ENCODE measurements around the gene ANGPTL8.

ANGPTL8 gene

GRCh38 chr19:11264452-11265176 lies 25.2 kb downstream of the ANGPTL8 start:
- no peak for DNase-seq

- no peak for DNase-seq
These were observed 25.9 kb downstream of the ANGPTL8 start for GRCh38 chr19:11265177-11265784.

GRCh38 chr19:11265785-11266236 lies 26.4 kb downstream of the ANGPTL8 start:
- DNase-seq = no peak

- no peak for DNase-seq
These were observed 28.1 kb downstream of the ANGPTL8 start for GRCh38 chr19:11267316-11268085.

GRCh38 chr19:11268783-11269267 lies 29.4 kb downstream of the ANGPTL8 start:
- DNase-seq = no peak

GRCh38 chr19:11269408-11269807 lies 30.0 kb downstream of the ANGPTL8 start:
- no peak for DNase-seq

- no peak for DNase-seq
These were observed 33.9 kb downstream of the ANGPTL8 start for GRCh38 chr19:11273296-11273695.

GRCh38 chr19:11273989-11274388 lies 34.6 kb downstream of the ANGPTL8 start:
- DNase-seq = no peak

- no peak for DNase-seq
These were observed 35.2 kb downstream of the ANGPTL8 start for GRCh38 chr19:11274533-11275086.

GRCh38 chr19:11278670-11279069 lies 39.3 kb downstream of the ANGPTL8 start:
- no peak for DNase-seq

GRCh38 chr19:11279505-11280236 lies 40.3 kb downstream of the ANGPTL8 start:
- no peak for DNase-seq

- DNase-seq = no peak
These were observed 42.1 kb downstream of the ANGPTL8 start for GRCh38 chr19:11281356-11282049.

- no peak for DNase-seq
These were observed 45.1 kb downstream of the ANGPTL8 start for GRCh38 chr19:11284515-11284914.

GRCh38 chr19:11286312-11286974 lies 47.0 kb downstream of the ANGPTL8 start:
- DNase-seq = no peak

- DNase-seq = no peak
These were observed 48.9 kb downstream of the ANGPTL8 start for GRCh38 chr19:11288349-11288748.

GRCh38 chr19:11290256-11290655 lies 50.8 kb downstream of the ANGPTL8 start:
- DNase-seq = no peak

- no peak for DNase-seq
These were observed 52.0 kb downstream of the ANGPTL8 start for GRCh38 chr19:11291415-11291814.

Measured in DMS79 (cell line).